Esophagus muscularis mucosa (tissue), 3 donors: Measurements from ENCODE around the gene ACY1.

ENCODE experiments used
- POLR2A ChIP-seq: fragments of 450-650 bp; IDR thresholded peaks from one replicate; pipeline ENCODE4 v1.6.1; 2017; ENCODE audit warnings: antibody characterized with exemption, moderate library complexity, mild to moderate bottlenecking, low read depth
- TF ChIP-seq, protein P1 (sequence below), 3 experiments: fragments of 200-600 bp in 2 of 3; fragments of 450-650 bp in 1 of 3; sonication (generic) in 2 of 3; IDR thresholded peaks; one replicate each; pipeline ENCODE4 v1.5.1; 2017 to 2019; ENCODE audit warnings: antibody characterized with exemption in 3 of 3, mild to moderate bottlenecking in 2 of 3, moderate library complexity in 1 of 3

- no peak for TF ChIP-seq POLR2A
- TF ChIP-seq, protein P1, sequence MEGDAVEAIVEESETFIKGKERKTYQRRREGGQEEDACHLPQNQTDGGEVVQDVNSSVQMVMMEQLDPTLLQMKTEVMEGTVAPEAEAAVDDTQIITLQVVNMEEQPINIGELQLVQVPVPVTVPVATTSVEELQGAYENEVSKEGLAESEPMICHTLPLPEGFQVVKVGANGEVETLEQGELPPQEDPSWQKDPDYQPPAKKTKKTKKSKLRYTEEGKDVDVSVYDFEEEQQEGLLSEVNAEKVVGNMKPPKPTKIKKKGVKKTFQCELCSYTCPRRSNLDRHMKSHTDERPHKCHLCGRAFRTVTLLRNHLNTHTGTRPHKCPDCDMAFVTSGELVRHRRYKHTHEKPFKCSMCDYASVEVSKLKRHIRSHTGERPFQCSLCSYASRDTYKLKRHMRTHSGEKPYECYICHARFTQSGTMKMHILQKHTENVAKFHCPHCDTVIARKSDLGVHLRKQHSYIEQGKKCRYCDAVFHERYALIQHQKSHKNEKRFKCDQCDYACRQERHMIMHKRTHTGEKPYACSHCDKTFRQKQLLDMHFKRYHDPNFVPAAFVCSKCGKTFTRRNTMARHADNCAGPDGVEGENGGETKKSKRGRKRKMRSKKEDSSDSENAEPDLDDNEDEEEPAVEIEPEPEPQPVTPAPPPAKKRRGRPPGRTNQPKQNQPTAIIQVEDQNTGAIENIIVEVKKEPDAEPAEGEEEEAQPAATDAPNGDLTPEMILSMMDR (IDR thresholded peaks at IDR 0.05): no peak
Measured at GRCh38 chr3:51937014-51937413, 46.3 kb upstream of the ACY1 start.
